Measurements from ENCODE around the gene GRAMD2A.
A peak's percentile ranks its signal among the peaks of the same experiment; 100 is the strongest.

Gene GRAMD2A

DNA sequence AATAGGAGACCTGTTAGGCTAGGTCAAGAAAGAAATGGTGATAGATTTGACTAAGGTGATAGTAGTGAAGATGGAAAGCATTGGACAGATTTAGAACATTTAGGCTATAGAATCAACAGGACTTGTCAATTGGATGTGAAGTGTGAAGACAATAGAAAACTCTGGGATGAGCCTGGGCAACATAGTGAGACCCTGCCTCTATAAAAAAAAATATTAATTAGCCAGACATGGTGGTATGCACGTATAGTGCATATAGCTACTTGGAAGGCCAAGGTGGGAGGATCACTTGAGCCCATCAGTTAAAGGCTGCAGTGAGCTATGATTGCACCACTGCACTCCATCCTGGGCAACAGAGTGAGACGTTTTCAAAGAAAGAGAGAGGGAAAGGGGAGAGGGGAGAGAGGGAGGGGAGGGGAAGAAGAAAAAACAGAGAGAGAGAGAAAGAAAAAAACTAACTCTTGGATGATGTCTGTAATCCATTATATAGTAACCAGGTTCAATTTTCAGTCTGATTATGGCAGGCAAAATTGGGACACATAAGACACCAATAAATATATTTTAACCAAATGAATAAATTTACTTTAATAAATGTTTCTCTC is 69.8 kb downstream of the GRAMD2A start:
- no peaks in the 10 kb centered on the region for H3K4me1 ChIP-seq
- no peaks in the 10 kb centered on the region for H3K9me3 ChIP-seq
- DNase-seq = no peak
- no peaks in the 10 kb centered on the region for H3K27me3 ChIP-seq
- no peak for TF ChIP-seq CTCF (IDR thresholded peaks at IDR 0.05; ENCODE audit: low read depth, low read length)
- H3K4me3 ChIP-seq (ENCODE audit: low read depth, low read length) = no peak overlapping the region
- no peaks in the 10 kb centered on the region for H3K36me3 ChIP-seq

DNA sequence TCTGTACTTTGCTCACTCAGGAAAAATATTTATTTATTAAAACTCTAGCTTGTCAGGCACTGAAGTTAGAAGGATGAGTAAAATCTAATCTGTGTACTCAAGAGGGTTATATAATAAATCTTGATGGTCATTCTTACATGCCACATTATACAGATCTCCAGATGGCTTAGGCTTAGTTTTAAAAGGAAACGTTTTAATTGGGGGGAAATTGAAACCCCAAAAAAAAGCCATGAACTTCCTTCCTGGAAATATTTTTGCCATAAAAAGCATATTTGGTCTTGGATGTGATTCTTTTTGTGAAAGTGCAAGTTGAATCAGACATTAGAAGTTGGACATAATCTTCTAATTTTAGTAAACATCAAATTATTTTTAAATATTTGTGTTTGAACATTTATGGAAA is 73.4 kb downstream of the GRAMD2A start:
- Histone ChIP-seq H3K36me3 (no peaks in the 10 kb centered on the region), H3K27me3 (no peaks in the 10 kb centered on the region), H3K9me3 (no peaks in the 10 kb centered on the region), H3K4me1 (no peaks in the 10 kb centered on the region), H3K4me3 (ENCODE audit: low read depth, low read length) (no peak overlapping the region)
- no peak for DNase-seq
- no peak for TF ChIP-seq CTCF (IDR thresholded peaks at IDR 0.05; ENCODE audit: low read depth, low read length)

DNA sequence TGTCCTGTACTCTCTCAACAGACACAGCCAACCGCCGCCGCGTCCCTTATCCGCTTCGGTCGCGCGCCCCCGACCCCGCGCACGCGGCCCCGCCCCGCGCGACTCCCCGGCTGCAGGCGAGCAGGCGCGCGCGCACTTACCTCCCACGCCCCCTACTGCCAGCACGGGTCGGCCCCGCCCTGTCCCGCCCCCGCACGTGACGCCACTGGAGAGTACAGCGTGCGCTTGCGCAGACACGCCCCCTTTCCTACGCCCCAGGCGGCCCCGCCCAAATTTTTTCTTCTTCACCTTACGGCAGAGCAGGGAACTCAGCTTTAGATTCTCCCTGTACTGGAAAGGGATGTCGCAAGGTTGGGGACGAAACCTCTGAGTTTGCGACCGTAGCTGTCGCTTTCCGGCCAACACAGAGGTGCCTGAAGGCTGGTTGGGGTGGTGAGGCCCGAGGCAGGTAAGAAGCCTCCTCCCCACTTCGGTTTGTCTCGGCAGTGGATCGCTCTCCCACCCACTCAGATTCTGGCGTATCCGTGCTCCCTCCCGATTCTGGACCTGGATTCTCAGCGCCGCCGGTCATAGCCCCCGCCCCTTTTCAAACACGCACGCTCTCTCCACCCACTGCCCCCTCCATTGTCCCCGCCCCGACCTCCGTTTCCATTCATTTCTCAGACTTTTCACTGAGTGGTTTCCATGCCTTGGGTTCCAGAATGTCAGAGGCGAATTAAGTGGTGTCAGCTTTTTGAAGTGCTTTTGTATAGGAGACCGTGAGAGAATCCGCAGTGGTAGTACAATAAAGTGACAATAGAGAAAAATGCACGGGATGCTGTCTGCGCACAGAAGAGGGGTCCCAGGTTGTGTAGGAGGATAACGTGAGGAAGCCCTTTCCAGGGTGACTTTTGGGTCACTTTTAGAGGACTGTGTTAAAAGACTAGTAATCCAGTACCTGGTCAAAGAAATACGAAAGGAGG is 79.3 kb downstream of the GRAMD2A start, which contains the start of the genes MYO9A and SENP8:
Gene MYO9A (minus strand): TSS at position 134 of the 962 bp plus-strand sequence. CDS start 71,587 bp downstream, outside the sequence.
Gene SENP8 (plus strand): TSS at position 387 of the 962 bp plus-strand sequence. CDS start 21,221 bp downstream, outside the sequence.
- H3K9me3 ChIP-seq = no peaks in the 10 kb centered on the region
- H3K36me3 ChIP-seq = no peaks in the 10 kb centered on the region; the same call in 1 of the 2 replicates
- H3K27me3 ChIP-seq = no peaks in the 10 kb centered on the region
- no peaks in the 10 kb centered on the region; the same call in 1 of the 2 replicates for H3K4me1 ChIP-seq
- TF ChIP-seq CTCF (IDR thresholded peaks at IDR 0.05; ENCODE audit: low read depth, low read length) = no peak
- peak; percentile 99 for DNase-seq
- peak within 1 kb of the TSS; percentile 84 for H3K4me3 ChIP-seq (ENCODE audit: low read depth, low read length)

- peak; percentile 72 for DNase-seq
- H3K27me3 ChIP-seq = no peaks in the 10 kb centered on the region
- H3K4me1 ChIP-seq = no peaks in the 10 kb centered on the region; the same call in 1 of the 2 replicates
- no peaks in the 10 kb centered on the region for H3K9me3 ChIP-seq
- no peak for TF ChIP-seq CTCF (IDR thresholded peaks at IDR 0.05; ENCODE audit: low read depth, low read length)
- peak overlapping the region; percentile 84 for H3K4me3 ChIP-seq (ENCODE audit: low read depth, low read length)
- H3K36me3 ChIP-seq = no peaks in the 10 kb centered on the region; the same call in 1 of the 2 replicates
Observed at GRCh38 chr15:72117486-72118016, 80.0 kb downstream of the GRAMD2A start.

DNA sequence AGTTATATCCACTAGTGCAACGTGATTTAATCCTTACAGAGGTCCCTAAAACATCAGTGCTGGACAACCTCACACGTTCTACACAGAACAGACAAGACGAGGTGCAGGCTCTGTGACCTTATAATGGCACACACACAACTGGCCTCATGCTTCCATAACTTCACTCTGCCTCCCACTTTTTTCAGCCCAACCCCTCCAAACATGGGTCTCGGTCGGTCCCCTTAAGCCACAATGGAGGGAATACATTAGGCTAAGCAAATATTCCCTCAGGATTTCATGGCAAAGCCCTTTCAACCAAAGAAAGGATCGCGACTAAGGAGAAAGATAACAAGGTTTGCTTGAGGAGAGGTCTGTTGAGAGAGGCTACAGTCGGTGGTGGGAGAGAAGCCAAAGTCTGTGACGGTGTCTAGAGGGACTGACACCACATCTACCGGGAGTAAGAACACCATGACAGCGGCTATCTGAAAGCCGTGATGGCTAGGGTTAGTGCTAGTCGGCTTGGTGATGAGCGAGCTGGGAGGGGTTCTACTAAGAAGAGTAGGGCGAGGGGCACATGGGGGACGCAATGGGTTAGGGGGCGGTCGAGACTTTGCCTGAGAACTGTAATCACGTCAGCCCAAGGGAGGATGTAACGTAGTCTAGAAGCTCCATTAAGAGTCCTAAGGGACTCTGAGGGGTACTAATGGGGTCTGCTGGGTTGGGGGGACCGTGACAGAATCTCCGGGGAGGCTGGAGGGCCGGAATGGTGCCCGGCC is 80.7 kb downstream of the GRAMD2A start:
- no peaks in the 10 kb centered on the region; the same call in 1 of the 2 replicates for H3K4me1 ChIP-seq
- H3K9me3 ChIP-seq = no peaks in the 10 kb centered on the region
- peak; percentile 37 for DNase-seq
- H3K27me3 ChIP-seq = no peaks in the 10 kb centered on the region
- no peak for TF ChIP-seq CTCF (IDR thresholded peaks at IDR 0.05; ENCODE audit: low read depth, low read length)
- H3K4me3 ChIP-seq (ENCODE audit: low read depth, low read length) = peak overlapping the region; percentile 84
- no peaks in the 10 kb centered on the region; the same call in 1 of the 2 replicates for H3K36me3 ChIP-seq

Measured in BE2C (cell line).